Neural progenitor cell (in vitro differentiated cells): ENCODE results near the gene OR6P1.

Experiments used
- EZH2 ChIP-seq: fragments of 200-600 bp; sonication (generic); IDR thresholded peaks from 2 replicates; pipeline ENCODE4 v1.6.1; 2017; ENCODE audit warnings: antibody characterized with exemption, mild to moderate bottlenecking, moderate library complexity
- EZH2phosphoT487 ChIP-seq: fragments of 200-600 bp; sonication (generic); IDR thresholded peaks from 2 replicates; pipeline ENCODE4 v1.6.1; 2017; ENCODE audit warnings: antibody characterized with exemption
- TF ChIP-seq, protein P1 (sequence below): fragments of 200-600 bp; sonication (generic); IDR thresholded peaks from 2 replicates; pipeline ENCODE4 v1.5.1; 2017; ENCODE audit warnings: antibody characterized with exemption, mild to moderate bottlenecking

DNA sequence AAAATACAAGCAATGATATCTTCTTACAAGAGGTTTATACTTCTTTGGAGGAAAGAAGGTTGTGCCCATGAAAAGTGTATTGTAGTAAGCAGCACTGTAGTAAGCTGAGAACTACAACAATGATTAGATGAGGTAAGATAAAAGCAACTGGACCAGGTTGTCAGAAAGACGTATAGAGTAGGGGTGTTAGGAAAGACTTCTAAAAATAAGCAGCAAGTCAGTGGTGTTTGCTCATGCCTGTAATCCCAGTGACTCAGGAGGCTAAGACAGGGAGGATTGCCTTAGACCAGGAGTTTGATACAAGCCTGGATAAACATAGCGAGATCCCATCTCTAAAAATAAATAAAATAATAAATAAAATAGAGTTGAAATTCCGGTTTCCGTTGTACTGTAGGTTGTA lies 13.6 kb upstream of the OR6P1 start:
- TF ChIP-seq EZH2phosphoT487 (no peak), EZH2 (no peak)
- TF ChIP-seq, protein P1, sequence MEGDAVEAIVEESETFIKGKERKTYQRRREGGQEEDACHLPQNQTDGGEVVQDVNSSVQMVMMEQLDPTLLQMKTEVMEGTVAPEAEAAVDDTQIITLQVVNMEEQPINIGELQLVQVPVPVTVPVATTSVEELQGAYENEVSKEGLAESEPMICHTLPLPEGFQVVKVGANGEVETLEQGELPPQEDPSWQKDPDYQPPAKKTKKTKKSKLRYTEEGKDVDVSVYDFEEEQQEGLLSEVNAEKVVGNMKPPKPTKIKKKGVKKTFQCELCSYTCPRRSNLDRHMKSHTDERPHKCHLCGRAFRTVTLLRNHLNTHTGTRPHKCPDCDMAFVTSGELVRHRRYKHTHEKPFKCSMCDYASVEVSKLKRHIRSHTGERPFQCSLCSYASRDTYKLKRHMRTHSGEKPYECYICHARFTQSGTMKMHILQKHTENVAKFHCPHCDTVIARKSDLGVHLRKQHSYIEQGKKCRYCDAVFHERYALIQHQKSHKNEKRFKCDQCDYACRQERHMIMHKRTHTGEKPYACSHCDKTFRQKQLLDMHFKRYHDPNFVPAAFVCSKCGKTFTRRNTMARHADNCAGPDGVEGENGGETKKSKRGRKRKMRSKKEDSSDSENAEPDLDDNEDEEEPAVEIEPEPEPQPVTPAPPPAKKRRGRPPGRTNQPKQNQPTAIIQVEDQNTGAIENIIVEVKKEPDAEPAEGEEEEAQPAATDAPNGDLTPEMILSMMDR, result no peak
